Measurements from ENCODE around the gene STK32C.

- no peak for TF ChIP-seq POLR2A (IDR thresholded peaks at IDR 0.05)
- no peak for TF ChIP-seq CTCF (IDR thresholded peaks at IDR 0.05)
Measured at GRCh38 chr10:132225849-132226205, 81.9 kb downstream of the STK32C start.

Measured in upper lobe of left lung (tissue), 4 donors.